NK-92 treated with Interleukin-12 subunit alpha and Interleukin-12 subunit beta, amount 100 ng/mL, for 24 hours (cell line): Measurements from ENCODE around the gene PRKCE.
A peak's percentile ranks its signal among the peaks of the same experiment; 100 is the strongest.

Source experiments
- DNase-seq: peaks from one replicate; lab custom pipeline; 2025; lab: John Stamatoyannopoulos, UW

PRKCE gene

GRCh38 chr2:45755585-45756335, 104.3 kb downstream of the PRKCE start:
- no peak for DNase-seq

GRCh38 chr2:45758018-45758417, 106.5 kb downstream of the PRKCE start:
- no peak for DNase-seq

GRCh38 chr2:45759310-45759851, 107.9 kb downstream of the PRKCE start:
- no peak for DNase-seq

- DNase-seq, result no peak
These were observed 110.2 kb downstream of the PRKCE start for GRCh38 chr2:45761635-45762034.

GRCh38 chr2:45763255-45763654, 111.8 kb downstream of the PRKCE start:
- DNase-seq, result no peak

GRCh38 chr2:45763797-45764196, 112.3 kb downstream of the PRKCE start:
- no peak for DNase-seq

GRCh38 chr2:45765007-45765727, 113.7 kb downstream of the PRKCE start:
- no peak for DNase-seq

GRCh38 chr2:45765728-45766254, 114.3 kb downstream of the PRKCE start:
- DNase-seq, result no peak

GRCh38 chr2:45768208-45768607, 116.7 kb downstream of the PRKCE start:
- no peak for DNase-seq

- DNase-seq, result no peak
These were observed 117.6 kb downstream of the PRKCE start for GRCh38 chr2:45769056-45769455.

GRCh38 chr2:45769854-45770576, 118.5 kb downstream of the PRKCE start:
- DNase-seq, result no peak

- DNase-seq, result no peak
These were observed 119.3 kb downstream of the PRKCE start for GRCh38 chr2:45770811-45771210.

- DNase-seq, result no peak
These were observed 119.8 kb downstream of the PRKCE start for GRCh38 chr2:45771261-45771660.

GRCh38 chr2:45772038-45772437, 120.6 kb downstream of the PRKCE start:
- no peak for DNase-seq

GRCh38 chr2:45773909-45774308, 122.4 kb downstream of the PRKCE start:
- DNase-seq, result no peak

GRCh38 chr2:45774688-45775244, 123.3 kb downstream of the PRKCE start:
- no peak for DNase-seq

- DNase-seq, result no peak
These were observed 124.9 kb downstream of the PRKCE start for GRCh38 chr2:45776160-45776955.

- no peak for DNase-seq
These were observed 126.7 kb downstream of the PRKCE start for GRCh38 chr2:45777996-45778719.

- DNase-seq, result peak; percentile 22
These were observed 127.3 kb downstream of the PRKCE start for GRCh38 chr2:45778720-45779171.
